Psoas muscle (tissue), 8 donors: ENCODE results near the gene AMN. TPM values are rescaled to one million over a fixed set of nuclear protein-coding genes. Genes with fewer than 3 reads are reported as not detected.
A peak's percentile ranks its signal among the peaks of the same experiment; 100 is the strongest.

Experiments
- ATAC-seq, 4 donors: fragments of 200-7000 bp; cut with Tn5 transposase; one replicate each; pipeline ENCODE4 v1.9.1; 2020; ENCODE audit warnings: moderate library complexity in 3 of 4, mild to moderate bottlenecking in 2 of 4
- DNase-seq, 2 donors: peaks; one replicate each; pipeline ENCODE4 v3.0.0-alpha.2; 2020
- H3K27ac ChIP-seq: fragments of 200-600 bp; one replicate; pipeline ENCODE4 v1.8.0; 2022
- H3K27me3 ChIP-seq, 3 donors: fragments of 200-600 bp in 1 of 3; one replicate each; pipeline versions ENCODE4 v1.6.1 to v1.8.0; 2013 to 2022; ENCODE audit warnings: low read length in 2 of 3, mild to moderate bottlenecking in 2 of 3, moderate library complexity in 1 of 3; ENCODE audit not compliant: insufficient read depth in 3 of 3
- H3K36me3 ChIP-seq, 2 donors: fragments of 200-600 bp in 1 of 2; one replicate each; pipeline versions ENCODE4 v1.6.1 to v1.8.0; 2013 to 2022; ENCODE audit warnings: low read depth in 1 of 2, mild to moderate bottlenecking in 1 of 2, moderate library complexity in 1 of 2; ENCODE audit not compliant: insufficient read depth in 1 of 2
- H3K4me1 ChIP-seq: fragments of 200-600 bp; one replicate; pipeline ENCODE4 v1.8.0; 2022
- H3K4me3 ChIP-seq: fragments of 200-600 bp; one replicate; pipeline ENCODE4 v1.8.0; 2022; ENCODE audit warnings: mild to moderate bottlenecking
- H3K9me3 ChIP-seq: fragments of 200-600 bp; one replicate; pipeline ENCODE4 v1.8.0; 2022
- CTCF ChIP-seq: fragments of 200-600 bp; IDR thresholded peaks from one replicate; pipeline ENCODE4 v1.8.0; 2022; ENCODE audit warnings: antibody characterized with exemption
- WGBS, 3 donors: extraction: QIAGEN DNeasy Blood & Tissue Kit; methylation state at CpG; one replicate each; pipeline versions ENCODE4 v1.1.6 to v1.1.7; 2013; 5-methylcytosine and 5-hydroxymethylcytosine counted together
- intact Hi-C, 2 donors: fragments of 100-400 bp; cut with DNase I; formaldehyde crosslinking; loops; one replicate each; pipeline versions ENCODE4 v1.11.0 to v1.14.2; 2022
- polyA plus RNA-seq, 3 donors: library from polyadenylated mRNA; stranded (reverse); fragments of 200-250 nt; gene quantifications; one replicate each; pipeline ENCODE4 v1.2.3, GENCODE V29; 2013
- total RNA-seq, 4 donors: library from RNA; stranded (reverse); fragmentation: NEBNext Ultra II Directional in 2 of 4; extraction: Animal tissue kit (Norgen Biotek cat#: 25700) in 2 of 4; gene quantifications; one replicate each; pipeline versions ENCODE4 v1.2.1 to v1.2.4, GENCODE V29; 2021 to 2023
- donor health status: healthy with polysubstance abuse.
- donor health status: DM: no; HTN: no; CAD: no; lungs with moderate emphysema.
- donor health status: Bipolar disorder and iron deficiency.
- donor health status: healthy.
- donor health status: DM: yes; HTN: yes; CAD: no.
- donor health status: DM: no; HTN: no; CAD: no.
- donor health status: DM: no; HTN: no; CAD: no.
- donor health status: DM: yes; HTN: yes; CAD: no.

Gene AMN
- total and polyA plus RNA-seq, 7 donors: 0.18 to 0.19 (median 0.18) TPM; not detected in 4

GRCh38 chr14:102939820-102940561 lies 17.5 kb downstream of the AMN start:
- no peak overlapping the region for H3K27ac ChIP-seq
- ATAC-seq (peak in 2 of 4 donors; percentile 9 to 15), DNase-seq (no peak)
- no peaks in the 10 kb centered on the region for H3K27me3 ChIP-seq
- WGBS, 3 donors: 90 to 93% (median 91%) methylated on average over 43 of the region's 43 CpGs
- peaks cover 7 to 91% of the 10 kb centered on the region in 2 donors for H3K36me3 ChIP-seq
- H3K9me3 ChIP-seq: no peaks in the 10 kb centered on the region
- intact Hi-C loops: no loop called here
- TF ChIP-seq CTCF: no peak
- H3K4me3 ChIP-seq: no peak overlapping the region
- H3K4me1 ChIP-seq: no peaks in the 10 kb centered on the region

- peaks cover 7 to 99% of the 10 kb centered on the region in 2 donors for H3K36me3 ChIP-seq
- no peak for TF ChIP-seq CTCF
- DNase-seq: no peak
These were observed 18.4 kb downstream of the AMN start for GRCh38 chr14:102940729-102941362.

GRCh38 chr14:102941419-102942011 lies 19.1 kb downstream of the AMN start:
- H3K27me3 ChIP-seq: no peaks in the 10 kb centered on the region
- ATAC-seq (no peak), DNase-seq (no peak)
- H3K36me3 ChIP-seq: peaks cover 9 to 100% of the 10 kb centered on the region in 2 donors
- H3K9me3 ChIP-seq: no peaks in the 10 kb centered on the region
- no peak overlapping the region for H3K4me3 ChIP-seq
- no peaks in the 10 kb centered on the region for H3K4me1 ChIP-seq
- intact Hi-C loops: no loop called here
- WGBS, 3 donors: 84 to 85% (median 85%) methylated on average over 10 of the region's 10 CpGs
- TF ChIP-seq CTCF: no peak
- no peak overlapping the region for H3K27ac ChIP-seq

More at GRCh38 chr14:102940729-102941362, 18.4 kb downstream of the AMN start:
- Histone ChIP-seq H3K4me1 (no peaks in the 10 kb centered on the region), H3K27ac (no peak overlapping the region), H3K27me3 (no peaks in the 10 kb centered on the region), H3K4me3 (no peak overlapping the region), H3K9me3 (no peaks in the 10 kb centered on the region)
- intact Hi-C loops: no loop called here
- 83 to 85% (median 85%) methylated on average over 19 of the region's 19 CpGs for WGBS, 3 donors
- no peak for ATAC-seq

- H3K4me3 ChIP-seq: no peak overlapping the region
- no peak overlapping the region for H3K27ac ChIP-seq
- no peaks in the 10 kb centered on the region for H3K4me1 ChIP-seq
- WGBS, 3 donors: 92 to 94% (median 92%) methylated on average over 12 to 13 of the region's 13 CpGs
- no peak for DNase-seq
- TF ChIP-seq CTCF: no peak
- H3K36me3 ChIP-seq: peaks cover 10 to 100% of the 10 kb centered on the region in 2 donors
- ATAC-seq: no peak
- no peaks in the 10 kb centered on the region for H3K9me3 ChIP-seq
- intact Hi-C loops: no loop called here
- H3K27me3 ChIP-seq: no peaks in the 10 kb centered on the region
These were observed 19.6 kb downstream of the AMN start for GRCh38 chr14:102942069-102942468.
